Fibroblast of lung (primary cell): ENCODE results near the gene PIAS4. TPM values are rescaled to one million over a fixed set of nuclear protein-coding genes. Genes with fewer than 3 reads are reported as not detected.

Source experiments
- DNase-seq, 2 donors: peaks; one replicate each; pipeline versions ENCODE4 v3.0.0 to v3.0.0-alpha.2; 2010; ENCODE audit warnings: low read depth in 2 of 2
- H2AFZ ChIP-seq: 2 replicates; pipeline ENCODE4 v1.5.1; 2012; ENCODE audit warnings: low read length, control low read depth, inconsistent platforms
- H3K27ac ChIP-seq: 2 replicates; pipeline ENCODE4 v1.5.1; 2011; ENCODE audit warnings: low read length, control low read depth; ENCODE audit not compliant: insufficient read depth
- H3K27me3 ChIP-seq: 2 replicates; pipeline ENCODE4 v1.5.1; 2011; ENCODE audit warnings: mild to moderate bottlenecking, low read length; ENCODE audit not compliant: control insufficient read depth, insufficient read depth
- H3K36me3 ChIP-seq: 2 replicates; pipeline ENCODE4 v1.5.1; 2011; ENCODE audit warnings: low read length; ENCODE audit not compliant: control insufficient read depth, insufficient read depth
- H3K4me1 ChIP-seq: 2 replicates; pipeline ENCODE4 v1.5.1; 2011; ENCODE audit warnings: low read length; ENCODE audit not compliant: control insufficient read depth, insufficient read depth; ENCODE audit errors: extremely low read depth
- H3K4me2 ChIP-seq: 2 replicates; pipeline ENCODE4 v1.5.1; 2011; ENCODE audit warnings: low read length, control low read depth; ENCODE audit not compliant: insufficient read depth; ENCODE audit errors: extremely low read depth
- H3K4me3 ChIP-seq, 4 experiments: fragments of 200-600 bp in 1 of 4; sonication (generic) in 1 of 4; replicated peaks in 1 of 4; 2 replicates each; pipeline ENCODE4 v1.5.1; 2011 to 2016; ENCODE audit warnings: low read length in 4 of 4, low read depth in 3 of 4, mild to moderate bottlenecking in 3 of 4, control low read depth in 2 of 4, inconsistent platforms in 1 of 4, mixed read lengths in 1 of 4; ENCODE audit not compliant: insufficient read depth in 1 of 4; ENCODE audit errors: control extremely low read depth in 1 of 4
- H3K79me2 ChIP-seq: 2 replicates; pipeline ENCODE4 v1.5.1; 2012; ENCODE audit warnings: mild to moderate bottlenecking, low read length, inconsistent platforms; ENCODE audit not compliant: control insufficient read depth, insufficient read depth
- H3K9ac ChIP-seq: 2 replicates; pipeline ENCODE4 v1.5.1; 2011; ENCODE audit warnings: mild to moderate bottlenecking, low read length, control low read depth; ENCODE audit not compliant: insufficient read depth
- H3K9me3 ChIP-seq: 2 replicates; pipeline ENCODE4 v1.5.1; 2012; ENCODE audit warnings: low read depth, low read length; ENCODE audit not compliant: control insufficient read depth, insufficient read depth
- H4K20me1 ChIP-seq: 2 replicates; pipeline ENCODE4 v1.5.1; 2011; ENCODE audit warnings: low read length; ENCODE audit not compliant: control insufficient read depth, insufficient read depth; ENCODE audit errors: extremely low read depth
- CTCF ChIP-seq, 2 donors: IDR thresholded peaks in 1 of 2; conservative IDR thresholded peaks in 1 of 2; 1 replicate in 1 of 2; 2 replicates in 1 of 2; pipeline ENCODE4 v1.5.1; 2011 to 2012; ENCODE audit warnings: low read length in 2 of 2, control low read depth in 1 of 2, inconsistent platforms in 1 of 2, low read depth in 1 of 2, mild to moderate bottlenecking in 1 of 2
- EZH2 ChIP-seq: IDR thresholded peaks from 2 replicates; pipeline ENCODE4 v1.5.1; 2012; ENCODE audit warnings: low read length, control low read depth, mild to moderate bottlenecking; ENCODE audit errors: missing control alignments
- polyA plus RNA-seq, 2 donors: library from polyadenylated mRNA; depleted of rRNA in 1 of 2; stranded (reverse) in 1 of 2; unstranded in 1 of 2; fragments of >200 nt; gene quantifications; 2 replicates each; pipeline ENCODE4 v1.2.1, GENCODE V29; 2011 to 2012; ENCODE audit warnings: missing spikeins in 1 of 2
- total RNA-seq: library from RNA; depleted of rRNA; stranded (reverse); fragments of >200 nt; gene quantifications from 2 replicates; pipeline ENCODE4 v1.2.1, GENCODE V29; 2014

The PIAS4 gene
- total and polyA plus RNA-seq, 2 donors (not counting 1 experiment from before 2014, with no cell fraction given) = 6.6 to 14.9 TPM

- Histone ChIP-seq H3K27ac (no peak overlapping the region), H3K4me1 (peaks cover 22% of the 10 kb centered on the region), H3K4me2 (no peak overlapping the region), H3K79me2 (peaks cover 90% of the 10 kb centered on the region), H3K9me3 (no peaks in the 10 kb centered on the region), H3K4me3 (no peak overlapping the region), H3K27me3 (no peaks in the 10 kb centered on the region), H2AFZ (no peak overlapping the region), H3K36me3 (peaks cover 28% of the 10 kb centered on the region), H3K9ac (no peak overlapping the region), H4K20me1 (peaks cover 4% of the 10 kb centered on the region)
- DNase-seq = peak in 1 of 2 donors; percentile 13
- no peak for TF ChIP-seq EZH2
- TF ChIP-seq CTCF (conservative IDR thresholded peaks at IDR 0.05 in 1 of 2, IDR thresholded peaks at IDR 0.05 in 1 of 2; ENCODE audit: low read depth in 1 of 2, low read length in 2 of 2) = no peak
Observed at GRCh38 chr19:4053423-4054324, 46.1 kb downstream of the PIAS4 start.

- H3K27ac ChIP-seq = no peak overlapping the region
- peaks cover 91% of the 10 kb centered on the region for H3K79me2 ChIP-seq
- H3K9ac ChIP-seq = no peak overlapping the region
- peaks cover 4% of the 10 kb centered on the region for H4K20me1 ChIP-seq
- no peak for DNase-seq
- H3K4me3 ChIP-seq = no peak overlapping the region
- TF ChIP-seq EZH2 = no peak
- no peak for TF ChIP-seq CTCF (conservative IDR thresholded peaks at IDR 0.05 in 1 of 2, IDR thresholded peaks at IDR 0.05 in 1 of 2; ENCODE audit: low read depth in 1 of 2, low read length in 2 of 2)
- no peak overlapping the region for H3K4me2 ChIP-seq
- H3K4me1 ChIP-seq = peaks cover 31% of the 10 kb centered on the region
- H3K27me3 ChIP-seq = no peaks in the 10 kb centered on the region
- no peak overlapping the region for H2AFZ ChIP-seq
- no peaks in the 10 kb centered on the region for H3K9me3 ChIP-seq
- peaks cover 28% of the 10 kb centered on the region for H3K36me3 ChIP-seq
Observed at GRCh38 chr19:4054441-4055208, 47.1 kb downstream of the PIAS4 start.

GRCh38 chr19:4055209-4055552 lies 47.6 kb downstream of the PIAS4 start:
- Histone ChIP-seq H3K79me2 (peaks cover 91% of the 10 kb centered on the region), H4K20me1 (peaks cover 4% of the 10 kb centered on the region)

More at GRCh38 chr19:4055209-4055552, 47.6 kb downstream of the PIAS4 start:
- no peak overlapping the region for H3K9ac ChIP-seq
- no peak overlapping the region for H2AFZ ChIP-seq
- no peak overlapping the region for H3K4me3 ChIP-seq
- H3K9me3 ChIP-seq = no peaks in the 10 kb centered on the region
- H3K27me3 ChIP-seq = no peaks in the 10 kb centered on the region
- H3K27ac ChIP-seq = no peak overlapping the region
- no peak overlapping the region for H3K4me2 ChIP-seq
- H3K36me3 ChIP-seq = peaks cover 28% of the 10 kb centered on the region
- no peak for TF ChIP-seq EZH2
- no peak for TF ChIP-seq CTCF (conservative IDR thresholded peaks at IDR 0.05 in 1 of 2, IDR thresholded peaks at IDR 0.05 in 1 of 2; ENCODE audit: low read depth in 1 of 2, low read length in 2 of 2)
- no peak for DNase-seq
- peaks cover 34% of the 10 kb centered on the region for H3K4me1 ChIP-seq
